ENCODE measurements around the gene BFSP2. TPM values are rescaled to one million over a fixed set of nuclear protein-coding genes. Genes with fewer than 3 reads are reported as not detected.
A peak's percentile ranks its signal among the peaks of the same experiment; 100 is the strongest.

The BFSP2 gene
- total and polyA plus RNA-seq, 5 experiments from 2014 or later = not detected

DNA sequence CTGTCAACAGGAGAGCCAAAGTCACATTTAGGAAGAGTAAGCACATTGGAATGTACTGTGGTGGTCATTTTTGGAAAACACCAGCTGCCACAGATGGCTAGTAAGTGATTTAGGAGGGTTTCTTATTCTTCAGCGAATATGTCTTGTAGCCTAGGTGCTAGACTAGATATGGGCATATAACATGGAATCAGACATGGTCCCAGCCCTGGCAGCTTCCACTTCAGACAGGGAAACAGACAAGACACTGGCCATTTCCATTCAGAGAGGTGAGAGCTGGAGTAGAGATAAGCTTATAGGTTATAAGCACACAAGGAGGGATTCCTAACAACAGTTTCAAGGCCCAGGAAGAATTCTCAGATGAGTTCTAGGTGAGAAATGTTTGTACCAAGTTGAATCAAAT, 28.2 kb upstream of the BFSP2 start:
- POLR2A ChIA-PET = no interaction called here
- H3K9me3 Mint-ChIP-seq = no peaks in the 10 kb centered on the region
- no peak overlapping the region for H3K4me3 Mint-ChIP-seq
- no peak for DNase-seq
- H3K4me1 Mint-ChIP-seq = no peaks in the 10 kb centered on the region
- H3K27me3 Mint-ChIP-seq = no peaks in the 10 kb centered on the region
- H3K36me3 Mint-ChIP-seq = peaks cover 0 to 7% (median 0%) of the 10 kb centered on the region in 3 donors
- no peak for ATAC-seq
- H3K27ac Mint-ChIP-seq = no peak overlapping the region

DNA sequence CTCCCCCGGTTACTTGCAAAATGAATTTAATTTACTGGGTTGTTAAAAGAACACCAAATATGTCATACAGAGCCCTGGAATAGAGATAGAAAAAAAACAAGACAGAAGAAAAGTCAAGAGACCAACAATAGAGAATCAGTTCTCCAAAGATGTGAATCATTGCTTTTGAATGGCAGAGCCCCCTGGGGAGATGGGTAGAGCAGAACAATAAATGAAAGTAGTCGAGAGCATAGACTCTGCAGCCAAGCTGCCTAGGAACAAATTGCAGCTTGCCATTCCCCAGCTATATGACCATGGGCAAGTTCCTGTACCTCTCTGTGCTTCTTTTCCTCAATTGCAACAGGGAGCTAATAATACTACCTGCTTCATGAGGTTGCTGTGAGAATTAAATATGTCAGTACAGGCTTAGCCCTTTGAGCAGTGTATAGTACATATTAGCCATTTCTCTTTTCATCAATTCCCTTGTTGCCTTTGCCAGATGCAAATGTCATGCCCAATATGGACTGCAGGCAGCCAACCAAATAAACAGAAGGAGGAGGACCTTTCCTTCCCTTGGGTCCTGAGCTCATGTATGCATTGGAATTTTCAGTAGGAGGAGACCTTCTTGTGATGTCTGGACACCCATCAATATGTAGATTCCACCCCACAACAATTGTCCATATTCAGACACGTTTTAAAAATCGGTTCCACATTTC, 25.0 kb upstream of the BFSP2 start:
- POLR2A ChIA-PET = no interaction called here
- DNase-seq = no peak
- ATAC-seq = no peak
- Mint-ChIP-seq H3K4me3 (no peak overlapping the region), H3K27ac (no peak overlapping the region), H3K9me3 (no peaks in the 10 kb centered on the region), H3K27me3 (peaks cover 0 to 2% (median 0%) of the 10 kb centered on the region in 5 donors), H3K4me1 (no peaks in the 10 kb centered on the region), H3K36me3 (peaks cover 0 to 4% (median 0%) of the 10 kb centered on the region in 3 donors)

DNA sequence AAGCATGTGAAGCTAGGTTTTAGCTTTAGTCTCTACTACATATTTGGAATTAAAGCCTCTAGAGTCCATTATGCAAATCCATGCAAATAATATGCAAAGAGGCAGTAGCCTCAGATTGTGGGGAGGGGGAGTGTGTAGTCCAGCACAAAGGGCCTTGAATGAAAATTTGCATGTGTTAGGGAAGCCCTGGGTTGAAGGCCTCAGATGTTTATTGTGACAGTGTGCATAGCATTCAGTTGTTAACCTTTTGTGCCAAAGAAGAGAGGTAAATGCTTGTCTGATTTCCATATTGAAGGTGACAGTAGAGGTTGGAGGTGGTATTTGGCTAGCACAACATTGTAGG, 24.5 kb upstream of the BFSP2 start:
- POLR2A ChIA-PET = no interaction called here
- Mint-ChIP-seq H3K27ac (no peak overlapping the region), H3K4me3 (no peak overlapping the region), H3K27me3 (peaks cover 0 to 2% (median 0%) of the 10 kb centered on the region in 5 donors), H3K9me3 (no peaks in the 10 kb centered on the region), H3K36me3 (peaks cover 0 to 4% (median 0%) of the 10 kb centered on the region in 3 donors), H3K4me1 (no peaks in the 10 kb centered on the region)
- ATAC-seq (no peak), DNase-seq (no peak)

DNA sequence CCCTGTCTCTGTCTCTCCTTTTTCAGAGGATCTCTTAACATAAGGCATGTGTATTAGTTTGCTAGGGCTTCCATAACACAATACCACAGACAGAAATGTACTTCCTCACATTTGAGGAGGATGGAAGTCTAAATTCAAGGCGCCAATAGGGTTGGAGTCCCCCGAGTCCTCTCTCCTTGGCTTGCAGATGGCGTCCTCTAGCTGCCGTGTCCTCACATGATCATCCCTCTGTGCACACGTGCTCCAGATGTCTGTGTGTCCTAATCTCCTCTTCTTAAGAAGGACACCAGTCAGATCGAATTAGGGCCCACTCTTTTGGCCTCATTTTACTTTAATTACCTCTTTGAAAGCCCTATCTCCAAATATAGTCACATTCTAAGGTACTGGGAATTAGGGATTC, 23.0 kb upstream of the BFSP2 start:
- POLR2A ChIA-PET = no interaction called here
- Mint-ChIP-seq H3K4me3 (no peak overlapping the region), H3K9me3 (no peaks in the 10 kb centered on the region), H3K4me1 (no peaks in the 10 kb centered on the region), H3K36me3 (peaks cover 0 to 4% (median 0%) of the 10 kb centered on the region in 3 donors), H3K27ac (no peak overlapping the region), H3K27me3 (peaks cover 0 to 2% (median 0%) of the 10 kb centered on the region in 5 donors)
- DNase-seq (no peak), ATAC-seq (no peak)

DNA sequence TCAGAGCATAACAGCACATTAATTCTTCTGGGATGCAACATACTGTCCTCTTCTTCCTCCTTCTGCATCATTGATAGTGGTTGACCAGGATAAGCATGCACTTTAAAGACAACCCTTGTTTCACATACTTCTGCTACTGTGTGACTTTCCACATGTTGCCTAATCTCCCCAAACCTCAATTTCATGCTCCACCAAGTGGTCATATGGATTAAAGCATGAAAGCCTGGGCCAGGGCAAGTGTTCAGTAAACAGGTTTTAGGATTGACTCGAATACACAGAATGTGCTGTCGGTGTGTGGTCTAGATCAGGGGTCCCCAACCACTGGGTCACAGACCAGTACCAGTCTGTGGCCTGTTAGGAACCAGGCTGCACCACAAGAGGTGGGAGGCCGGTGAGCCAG, 22.5 kb upstream of the BFSP2 start:
- peaks cover 0 to 4% (median 0%) of the 10 kb centered on the region in 3 donors for H3K36me3 Mint-ChIP-seq
- DNase-seq (no peak), ATAC-seq (no peak)
- peaks cover 0 to 2% (median 0%) of the 10 kb centered on the region in 5 donors for H3K27me3 Mint-ChIP-seq
- H3K9me3 Mint-ChIP-seq = no peaks in the 10 kb centered on the region
- no peaks in the 10 kb centered on the region for H3K4me1 Mint-ChIP-seq
- POLR2A ChIA-PET = no interaction called here
- H3K27ac Mint-ChIP-seq = peak overlapping the region in 1 of 10 donors; percentile 46
- H3K4me3 Mint-ChIP-seq = no peak overlapping the region

DNA sequence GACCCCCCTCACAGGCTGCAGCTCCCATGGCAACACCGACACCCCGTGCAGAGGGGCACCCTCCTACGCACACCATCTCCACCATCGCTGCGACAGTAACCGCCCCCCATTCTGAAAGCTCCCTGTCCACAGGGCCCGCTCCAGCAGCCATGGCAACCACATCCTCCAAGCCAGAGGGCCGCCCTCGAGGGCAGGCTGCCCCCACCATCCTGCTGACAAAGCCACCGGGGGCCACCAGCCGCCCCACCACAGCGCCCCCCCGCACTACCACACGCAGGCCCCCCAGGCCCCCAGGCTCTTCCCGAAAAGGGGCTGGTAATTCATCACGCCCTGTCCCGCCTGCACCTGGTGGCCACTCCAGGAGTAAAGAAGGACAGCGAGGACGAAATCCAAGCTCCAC, 19.9 kb upstream of the BFSP2 start:
- ATAC-seq = no peak
- peaks cover 0 to 5% (median 2%) of the 10 kb centered on the region in 3 donors for H3K36me3 Mint-ChIP-seq
- no peaks in the 10 kb centered on the region for H3K4me1 Mint-ChIP-seq
- H3K9me3 Mint-ChIP-seq = no peaks in the 10 kb centered on the region
- DNase-seq = no peak
- peaks cover 0 to 2% (median 0%) of the 10 kb centered on the region in 5 donors for H3K27me3 Mint-ChIP-seq
- no peak overlapping the region for H3K27ac Mint-ChIP-seq
- POLR2A ChIA-PET = no interaction called here
- no peak overlapping the region for H3K4me3 Mint-ChIP-seq

DNA sequence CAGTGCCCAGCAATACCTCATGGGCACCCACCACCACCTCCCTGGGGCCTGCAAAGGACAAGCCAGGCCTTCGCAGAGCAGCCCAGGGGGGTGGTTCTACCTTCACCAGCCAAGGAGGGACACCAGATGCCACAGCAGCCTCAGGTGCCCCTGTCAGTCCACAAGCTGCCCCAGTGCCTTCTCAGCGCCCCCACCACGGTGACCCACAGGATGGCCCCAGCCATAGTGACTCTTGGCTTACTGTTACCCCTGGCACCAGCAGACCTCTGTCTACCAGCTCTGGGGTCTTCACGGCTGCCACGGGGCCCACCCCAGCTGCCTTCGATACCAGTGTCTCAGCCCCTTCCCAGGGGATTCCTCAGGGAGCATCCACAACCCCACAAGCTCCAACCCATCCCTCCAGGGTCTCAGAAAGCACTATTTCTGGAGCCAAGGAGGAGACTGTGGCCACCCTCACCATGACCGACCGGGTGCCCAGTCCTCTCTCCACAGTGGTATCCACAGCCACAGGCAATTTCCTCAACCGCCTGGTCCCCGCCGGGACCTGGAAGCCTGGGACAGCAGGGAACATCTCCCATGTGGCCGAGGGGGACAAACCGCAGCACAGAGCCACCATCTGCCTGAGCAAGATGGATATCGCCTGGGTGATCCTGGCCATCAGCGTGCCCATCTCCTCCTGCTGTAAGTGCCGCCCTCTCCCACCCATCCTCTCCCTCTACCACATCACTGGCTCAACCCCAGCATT, 19.2 kb upstream of the BFSP2 start:
- Mint-ChIP-seq H3K36me3 (peaks cover 0 to 5% (median 2%) of the 10 kb centered on the region in 3 donors), H3K9me3 (no peaks in the 10 kb centered on the region), H3K27me3 (peaks cover 0 to 2% (median 0%) of the 10 kb centered on the region in 5 donors), H3K27ac (no peak overlapping the region), H3K4me3 (no peak overlapping the region), H3K4me1 (peaks cover 0 to under 1% (median 0%) of the 10 kb centered on the region in 4 donors)
- no peak for DNase-seq
- POLR2A ChIA-PET = no interaction called here
- ATAC-seq = no peak

DNA sequence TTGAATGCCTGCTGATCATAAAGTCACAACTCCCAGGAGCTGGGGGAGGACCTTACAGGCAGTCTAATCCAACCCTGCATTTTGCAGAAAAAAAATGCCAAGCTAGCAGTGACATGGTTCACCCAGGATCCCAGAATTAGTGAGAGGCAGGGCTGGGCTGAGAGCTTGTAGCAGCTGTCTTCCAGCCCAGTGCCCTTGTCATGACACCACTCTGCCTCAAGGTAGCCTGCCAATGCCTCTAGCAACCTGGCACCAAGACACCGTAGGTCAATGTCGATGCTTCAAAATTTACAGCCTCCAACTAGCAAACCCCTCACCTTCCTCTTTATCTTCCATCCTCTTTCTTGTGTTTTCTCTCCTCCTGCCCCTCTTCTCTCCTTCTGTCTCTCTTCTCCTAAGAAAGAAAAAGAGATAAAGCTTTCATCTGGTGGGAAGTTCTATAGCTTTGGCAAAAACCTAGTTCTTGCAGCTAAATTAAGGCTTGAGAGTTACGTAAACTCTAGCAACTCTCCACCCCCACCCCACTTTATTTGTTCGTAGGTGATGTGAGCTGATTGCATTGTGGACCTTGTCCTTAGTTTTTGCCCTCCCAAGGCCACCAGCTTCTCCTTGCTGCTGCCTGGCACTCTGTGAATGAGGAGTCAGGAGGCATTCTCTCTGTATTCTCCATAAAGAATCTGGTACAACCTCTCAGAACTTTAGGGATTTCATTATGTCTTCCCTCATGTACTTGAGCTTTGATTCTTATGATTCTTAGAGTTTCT, 18.3 kb upstream of the BFSP2 start:
- DNase-seq (no peak), ATAC-seq (no peak)
- Mint-ChIP-seq H3K4me3 (no peak overlapping the region), H3K9me3 (no peaks in the 10 kb centered on the region), H3K27me3 (peaks cover 0 to 2% (median 0%) of the 10 kb centered on the region in 5 donors), H3K36me3 (peaks cover 0 to 5% (median 2%) of the 10 kb centered on the region in 3 donors), H3K27ac (peak overlapping the region in 1 of 10 donors; percentile 3), H3K4me1 (peaks cover 0 to 2% (median 0%) of the 10 kb centered on the region in 4 donors)
- POLR2A ChIA-PET = no interaction called here

DNA sequence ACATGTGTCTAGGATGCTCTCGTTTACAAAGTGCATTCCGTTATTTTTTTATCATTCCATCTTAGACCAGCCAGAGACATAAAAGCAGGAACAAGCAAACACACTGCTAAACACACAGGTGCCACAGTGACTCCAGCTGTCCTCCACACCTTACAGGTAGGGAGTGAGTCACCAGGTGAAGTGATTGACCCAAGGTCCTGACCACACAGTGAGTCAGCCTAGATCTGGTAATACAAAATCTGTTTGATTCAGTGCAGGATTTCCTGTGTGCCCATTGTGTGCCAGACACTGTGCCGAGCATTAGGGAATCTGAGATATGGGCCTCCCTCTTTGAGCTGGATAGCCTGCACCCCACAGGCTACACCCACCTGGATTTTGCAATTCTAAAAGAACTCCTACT, 16.7 kb upstream of the BFSP2 start:
- no peak overlapping the region for H3K4me3 Mint-ChIP-seq
- POLR2A ChIA-PET = no interaction called here
- no peak overlapping the region for H3K27ac Mint-ChIP-seq
- H3K27me3 Mint-ChIP-seq = peaks cover 0 to 2% (median 0%) of the 10 kb centered on the region in 5 donors
- no peak for DNase-seq
- ATAC-seq = no peak
- no peaks in the 10 kb centered on the region for H3K9me3 Mint-ChIP-seq
- H3K4me1 Mint-ChIP-seq = peaks cover 0 to 2% (median 0%) of the 10 kb centered on the region in 4 donors
- H3K36me3 Mint-ChIP-seq = peaks cover 0 to 8% (median 5%) of the 10 kb centered on the region in 3 donors

DNA sequence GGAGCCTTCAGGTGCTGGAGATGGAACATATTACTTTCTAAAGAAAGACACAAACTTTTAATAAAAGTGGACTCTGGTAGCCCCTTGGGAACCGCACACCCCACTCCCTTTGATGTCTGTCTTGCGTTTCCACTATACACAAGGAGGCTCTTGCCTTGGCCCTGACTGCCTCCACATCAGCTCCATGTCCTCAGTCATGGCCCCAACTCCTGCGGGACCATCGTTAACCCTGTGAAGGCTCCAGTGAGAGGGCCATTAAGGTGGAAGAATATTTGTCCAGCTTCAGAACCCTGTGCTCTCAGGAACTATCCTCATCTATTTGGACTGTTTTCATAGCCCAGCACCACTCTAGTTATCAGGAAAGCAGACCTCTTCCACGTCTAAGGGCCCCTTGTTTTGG, 16.1 kb upstream of the BFSP2 start:
- H3K9me3 Mint-ChIP-seq = no peaks in the 10 kb centered on the region
- no peak for ATAC-seq
- peaks cover 0 to 8% (median 5%) of the 10 kb centered on the region in 3 donors for H3K36me3 Mint-ChIP-seq
- H3K4me3 Mint-ChIP-seq = no peak overlapping the region
- POLR2A ChIA-PET = no interaction called here
- peaks cover 0 to 2% (median 0%) of the 10 kb centered on the region in 5 donors for H3K27me3 Mint-ChIP-seq
- H3K27ac Mint-ChIP-seq = peak overlapping the region in 1 of 10 donors; percentile 27
- DNase-seq = no peak
- H3K4me1 Mint-ChIP-seq = peaks cover 0 to 2% (median 0%) of the 10 kb centered on the region in 4 donors

DNA sequence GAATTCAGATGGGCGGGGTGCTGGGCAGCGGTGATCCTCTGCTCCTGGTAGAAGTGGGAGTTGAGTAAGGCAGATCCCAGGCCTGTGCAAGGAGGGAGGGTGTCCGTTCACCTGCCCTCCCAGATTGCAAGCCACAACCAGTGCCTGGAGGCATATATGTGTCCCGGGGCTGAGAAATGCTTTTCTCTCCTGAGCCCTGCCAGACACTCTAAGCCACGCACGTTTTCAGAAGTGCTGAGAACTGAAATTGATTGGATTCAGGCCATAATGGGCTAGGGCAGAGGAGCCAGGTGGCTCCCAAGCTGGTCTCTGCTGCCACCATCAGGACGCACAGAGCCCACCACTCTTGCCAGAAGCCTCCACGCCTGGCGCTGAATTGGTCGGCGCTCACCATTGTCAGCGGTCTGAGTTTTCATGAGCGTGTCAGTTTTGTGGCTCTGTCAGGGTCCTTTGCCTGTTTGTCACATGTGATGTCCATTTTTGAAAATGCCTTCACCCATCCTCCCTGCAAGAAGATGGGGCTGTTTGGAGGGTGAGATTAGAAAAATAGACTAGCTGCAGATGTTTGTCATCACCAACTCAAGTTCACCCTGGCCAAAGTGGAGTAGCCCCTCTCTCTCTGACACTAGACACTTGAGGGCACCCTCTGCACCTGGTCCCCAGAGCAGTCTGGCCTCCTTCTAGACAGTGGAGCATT, 15.4 kb upstream of the BFSP2 start:
- no peak overlapping the region for H3K27ac Mint-ChIP-seq
- POLR2A ChIA-PET = no interaction called here
- peaks cover 0 to 2% (median 0%) of the 10 kb centered on the region in 4 donors for H3K4me1 Mint-ChIP-seq
- no peak overlapping the region for H3K4me3 Mint-ChIP-seq
- peaks cover 0 to 8% (median 5%) of the 10 kb centered on the region in 3 donors for H3K36me3 Mint-ChIP-seq
- DNase-seq = peak in 1 of 10 donors; percentile 7
- H3K27me3 Mint-ChIP-seq = peaks cover 0 to 2% (median 0%) of the 10 kb centered on the region in 5 donors
- ATAC-seq = no peak
- H3K9me3 Mint-ChIP-seq = no peaks in the 10 kb centered on the region

DNA sequence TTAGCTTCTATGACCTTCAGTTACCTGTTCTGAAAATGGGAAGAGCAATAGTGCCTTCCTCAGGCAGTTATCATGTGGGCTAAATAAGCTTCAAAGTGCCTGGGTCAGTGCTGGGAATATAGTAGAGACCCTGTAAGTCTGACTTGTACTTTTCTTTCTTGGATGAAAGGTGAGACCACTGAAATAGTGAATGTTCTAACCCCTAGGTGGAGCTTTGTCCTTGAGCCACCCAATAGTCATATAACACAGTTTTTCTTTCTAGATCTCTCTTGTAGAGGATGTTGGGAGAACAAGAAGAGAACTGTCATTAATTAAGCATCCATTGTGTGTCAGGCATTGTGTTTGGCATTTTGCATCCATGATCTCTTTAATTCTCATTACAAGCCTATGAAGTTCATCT, 13.0 kb upstream of the BFSP2 start:
- Mint-ChIP-seq H3K4me1 (peaks cover 0 to 2% (median 1%) of the 10 kb centered on the region in 4 donors), H3K9me3 (no peaks in the 10 kb centered on the region), H3K4me3 (no peak overlapping the region), H3K27ac (peak overlapping the region in 1 of 10 donors; percentile 75), H3K27me3 (peaks cover 0 to 2% (median 0%) of the 10 kb centered on the region in 5 donors), H3K36me3 (peaks cover 0 to 8% (median 5%) of the 10 kb centered on the region in 3 donors)
- POLR2A ChIA-PET = no interaction called here
- ATAC-seq = no peak
- no peak for DNase-seq

All from naive thymus-derived CD8-positive, alpha-beta T cell (primary cell).